KMS-11 (cell line): ENCODE measurements around the gene R3HDM4.
A peak's percentile ranks its signal among the peaks of the same experiment; 100 is the strongest.

Source experiments
- H2AFZ ChIP-seq: fragments of 200-600 bp; sonication (generic); 2 replicates; pipeline ENCODE4 v1.6.1; 2016; ENCODE audit warnings: antibody characterized with exemption, mixed run types, low read depth
- H3K27ac ChIP-seq: fragments of 200-600 bp; sonication (generic); 2 replicates; pipeline ENCODE4 v1.6.1; 2016; ENCODE audit warnings: mild to moderate bottlenecking, mixed run types
- H3K27me3 ChIP-seq: fragments of 200-600 bp; sonication (generic); 2 replicates; pipeline ENCODE4 v1.6.1; 2017; ENCODE audit warnings: mild to moderate bottlenecking, low read depth, mixed run types, moderate library complexity; ENCODE audit not compliant: insufficient read depth
- H3K36me3 ChIP-seq: fragments of 200-600 bp; sonication (generic); 2 replicates; pipeline ENCODE4 v1.6.1; 2017; ENCODE audit warnings: mild to moderate bottlenecking, mixed run types; ENCODE audit not compliant: insufficient read depth
- H3K4me1 ChIP-seq: fragments of 200-600 bp; sonication (generic); 2 replicates; pipeline ENCODE4 v1.6.1; 2016; ENCODE audit warnings: mild to moderate bottlenecking, low read depth, mixed run types; ENCODE audit not compliant: poor library complexity, severe bottlenecking
- H3K4me2 ChIP-seq: fragments of 200-600 bp; sonication (generic); 2 replicates; pipeline ENCODE4 v1.7.0; 2016; ENCODE audit warnings: mild to moderate bottlenecking, mixed run types
- H3K4me3 ChIP-seq: fragments of 200-600 bp; sonication (generic); IDR thresholded peaks from 2 replicates; pipeline ENCODE4 v1.6.1; 2017; ENCODE audit warnings: low read depth, low read length, mixed read lengths; ENCODE audit not compliant: insufficient read depth
- H3K79me2 ChIP-seq: fragments of 200-600 bp; sonication (generic); 2 replicates; pipeline ENCODE4 v1.6.1; 2016; ENCODE audit warnings: low read depth, mixed run types; ENCODE audit not compliant: insufficient read depth
- H3K9ac ChIP-seq: fragments of 200-600 bp; sonication (generic); 2 replicates; pipeline ENCODE4 v1.6.1; 2016; ENCODE audit warnings: mild to moderate bottlenecking, mixed run types
- H4K20me1 ChIP-seq: fragments of 200-600 bp; sonication (generic); 2 replicates; pipeline ENCODE4 v1.6.1; 2016; ENCODE audit warnings: mild to moderate bottlenecking, mixed run types; ENCODE audit not compliant: insufficient read depth
- TF ChIP-seq, protein P1 (sequence below): fragments of 200-600 bp; sonication (generic); conservative IDR thresholded peaks from 2 replicates; pipeline ENCODE4 v1.6.1; 2017; ENCODE audit warnings: low read depth, mild to moderate bottlenecking, antibody characterized with exemption, low read length, moderate library complexity, mixed read lengths

R3HDM4 gene

DNA sequence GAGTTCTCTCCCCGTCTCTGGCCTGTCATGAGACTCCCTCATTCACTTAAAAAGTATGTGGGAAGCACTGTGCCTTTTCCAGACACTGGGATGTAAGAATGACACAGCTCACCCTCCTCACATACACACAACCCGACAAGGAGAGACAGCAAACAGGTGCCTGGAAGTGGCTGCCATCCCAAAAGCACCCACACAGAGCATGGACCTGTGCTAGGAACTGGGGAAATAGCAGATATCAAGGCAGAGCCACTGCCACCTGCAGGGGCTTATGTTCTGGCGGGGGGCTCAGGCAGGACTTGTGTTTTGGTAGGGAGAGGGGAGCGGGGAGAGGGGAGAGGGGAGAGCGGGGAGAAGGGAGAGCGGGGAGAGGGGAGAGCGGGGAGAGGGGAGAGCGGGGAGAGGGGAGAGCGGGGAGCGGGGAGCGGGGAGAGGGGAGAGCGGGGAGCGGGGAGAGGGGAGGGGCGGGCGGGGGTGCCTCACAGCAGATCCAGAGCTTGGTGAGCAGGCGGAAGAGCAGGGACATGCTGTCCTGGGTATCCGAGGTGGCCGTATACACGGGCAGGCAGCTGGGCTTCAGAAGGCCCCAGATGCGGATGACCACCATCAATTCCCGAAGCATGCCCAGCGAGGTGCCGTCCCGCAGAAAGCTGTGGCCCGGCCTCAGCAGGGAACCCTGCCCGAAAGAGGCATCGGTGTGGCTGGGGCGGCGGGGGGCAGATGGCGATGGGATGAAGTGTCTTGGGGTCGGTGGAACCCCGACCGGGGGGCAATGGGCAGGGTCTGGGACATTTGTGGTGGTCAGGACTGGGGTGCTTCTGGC, 41.4 kb downstream of the R3HDM4 start:
- H4K20me1 ChIP-seq = no peaks in the 10 kb centered on the region
- no peaks in the 10 kb centered on the region for H3K27me3 ChIP-seq
- TF ChIP-seq, protein P1, sequence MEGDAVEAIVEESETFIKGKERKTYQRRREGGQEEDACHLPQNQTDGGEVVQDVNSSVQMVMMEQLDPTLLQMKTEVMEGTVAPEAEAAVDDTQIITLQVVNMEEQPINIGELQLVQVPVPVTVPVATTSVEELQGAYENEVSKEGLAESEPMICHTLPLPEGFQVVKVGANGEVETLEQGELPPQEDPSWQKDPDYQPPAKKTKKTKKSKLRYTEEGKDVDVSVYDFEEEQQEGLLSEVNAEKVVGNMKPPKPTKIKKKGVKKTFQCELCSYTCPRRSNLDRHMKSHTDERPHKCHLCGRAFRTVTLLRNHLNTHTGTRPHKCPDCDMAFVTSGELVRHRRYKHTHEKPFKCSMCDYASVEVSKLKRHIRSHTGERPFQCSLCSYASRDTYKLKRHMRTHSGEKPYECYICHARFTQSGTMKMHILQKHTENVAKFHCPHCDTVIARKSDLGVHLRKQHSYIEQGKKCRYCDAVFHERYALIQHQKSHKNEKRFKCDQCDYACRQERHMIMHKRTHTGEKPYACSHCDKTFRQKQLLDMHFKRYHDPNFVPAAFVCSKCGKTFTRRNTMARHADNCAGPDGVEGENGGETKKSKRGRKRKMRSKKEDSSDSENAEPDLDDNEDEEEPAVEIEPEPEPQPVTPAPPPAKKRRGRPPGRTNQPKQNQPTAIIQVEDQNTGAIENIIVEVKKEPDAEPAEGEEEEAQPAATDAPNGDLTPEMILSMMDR = no peak
- peaks cover 8% of the 10 kb centered on the region for H3K4me1 ChIP-seq
- no peak overlapping the region for H2AFZ ChIP-seq
- H3K4me2 ChIP-seq = peak overlapping the region; percentile 66; the same call in 1 of the 2 replicates
- H3K9ac ChIP-seq = no peak overlapping the region
- no peaks in the 10 kb centered on the region for H3K36me3 ChIP-seq
- H3K4me3 ChIP-seq = no peak overlapping the region
- H3K79me2 ChIP-seq = no peaks in the 10 kb centered on the region
- no peak overlapping the region for H3K27ac ChIP-seq

DNA sequence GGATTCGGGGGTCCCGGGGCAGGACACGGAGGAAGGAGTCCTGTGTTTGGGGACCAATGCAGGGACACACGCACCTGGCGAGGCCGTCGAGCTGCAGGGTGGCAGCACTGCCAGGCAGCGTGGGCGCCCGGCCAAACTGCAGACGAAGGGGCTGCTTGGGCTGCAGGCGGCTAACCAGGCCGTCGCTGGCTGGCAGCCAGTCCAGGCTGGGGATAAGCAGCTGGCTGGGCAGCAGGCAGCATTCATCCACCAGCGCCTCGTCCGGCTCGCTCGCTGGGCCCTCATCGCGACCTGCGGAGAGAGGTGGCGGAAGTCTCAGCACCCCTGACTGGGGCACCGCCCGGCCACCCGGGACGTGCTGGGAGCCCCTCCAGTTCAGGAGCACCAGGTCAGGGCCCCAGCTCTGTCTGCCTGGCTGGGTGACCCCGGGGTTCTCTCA, 42.0 kb downstream of the R3HDM4 start:
- no peak overlapping the region for H3K27ac ChIP-seq
- peaks cover 8% of the 10 kb centered on the region for H3K4me1 ChIP-seq

DNA sequence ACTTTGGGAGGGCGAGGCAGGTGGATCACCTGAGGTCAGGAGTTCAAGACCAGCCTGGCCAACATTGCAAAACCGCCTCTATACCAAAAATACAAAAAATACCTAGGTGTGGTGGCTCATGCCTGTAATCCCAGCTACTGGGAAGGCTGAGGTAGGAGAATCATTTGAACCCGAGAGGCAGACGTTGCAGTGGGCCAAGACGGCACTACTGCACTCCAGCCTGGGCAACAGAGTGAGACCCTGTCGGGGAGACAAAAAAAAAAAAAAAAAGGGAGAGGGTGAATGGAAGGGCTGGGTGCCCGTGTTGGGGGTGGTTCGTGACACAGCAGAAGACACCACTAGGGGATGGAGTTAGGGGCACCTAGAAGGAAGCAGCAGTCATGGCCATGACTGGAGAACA, 42.7 kb downstream of the R3HDM4 start:
- TF ChIP-seq, protein P1 = no peak
- H3K27me3 ChIP-seq = no peaks in the 10 kb centered on the region
- H4K20me1 ChIP-seq = no peaks in the 10 kb centered on the region

More for the DNA sequence above, 42.0 kb downstream of the R3HDM4 start:
- Histone ChIP-seq H3K27me3 (no peaks in the 10 kb centered on the region), H2AFZ (no peak overlapping the region), H3K9ac (no peak overlapping the region), H4K20me1 (no peaks in the 10 kb centered on the region), H3K4me3 (no peak overlapping the region), H3K79me2 (no peaks in the 10 kb centered on the region), H3K36me3 (no peaks in the 10 kb centered on the region), H3K4me2 (no peak overlapping the region)
- TF ChIP-seq, protein P1 = no peak

DNA sequence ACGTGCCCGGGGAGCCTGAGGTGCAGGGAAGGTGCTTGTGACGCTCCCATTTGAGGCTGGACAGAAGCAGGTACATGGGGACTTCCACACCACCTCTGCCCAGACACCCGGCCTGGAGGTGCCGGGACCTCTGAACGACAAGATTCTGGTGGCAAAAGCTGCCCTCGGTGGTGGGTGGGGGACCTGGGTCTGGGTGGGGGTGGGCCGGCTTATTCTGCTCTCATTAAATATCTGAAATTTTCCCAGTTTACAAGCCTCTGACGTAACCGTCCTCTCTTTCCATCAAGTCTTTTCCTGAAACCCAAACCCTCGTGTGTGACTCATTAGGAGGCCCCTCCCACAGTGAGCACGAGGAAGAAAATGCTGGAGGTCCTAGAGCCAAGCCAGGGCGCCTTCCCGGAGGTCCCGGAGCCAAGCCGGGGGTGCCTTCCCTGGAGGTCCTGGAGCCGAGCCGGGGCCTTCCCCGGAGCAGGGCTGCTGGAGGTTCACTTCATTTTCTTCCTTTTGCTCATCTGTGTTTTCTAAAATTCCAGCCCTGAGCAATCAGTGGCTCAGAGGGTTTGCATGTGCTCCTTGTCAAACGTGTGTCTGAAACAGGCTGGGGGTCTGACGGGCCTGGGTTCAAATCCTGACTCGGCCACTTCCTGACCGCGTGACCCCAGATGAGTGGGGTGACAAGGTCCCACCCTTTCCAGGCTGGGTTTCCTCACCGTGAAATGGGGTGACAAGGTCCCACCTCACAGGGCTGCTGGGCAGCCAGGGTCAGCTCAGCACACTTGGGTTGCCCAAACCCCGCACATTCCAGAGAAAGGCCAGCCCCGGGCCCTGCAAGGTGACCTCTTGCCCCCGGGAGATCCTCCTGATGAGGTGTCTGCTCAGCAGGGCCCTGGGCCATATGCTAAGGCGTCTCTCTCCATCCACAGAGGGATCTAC, 43.5 kb downstream of the R3HDM4 start:
- Histone ChIP-seq H3K4me1 (peaks cover 8% of the 10 kb centered on the region), H3K27ac (no peak overlapping the region), H3K36me3 (no peaks in the 10 kb centered on the region), H3K4me3 (no peak overlapping the region), H3K79me2 (no peaks in the 10 kb centered on the region), H3K27me3 (no peaks in the 10 kb centered on the region), H3K4me2 (no peak overlapping the region), H4K20me1 (no peaks in the 10 kb centered on the region), H3K9ac (no peak overlapping the region), H2AFZ (no peak overlapping the region)
- TF ChIP-seq, protein P1 = no peak

More for the DNA sequence above, 42.7 kb downstream of the R3HDM4 start:
- H3K36me3 ChIP-seq = no peaks in the 10 kb centered on the region
- H3K4me1 ChIP-seq = peaks cover 8% of the 10 kb centered on the region
- no peak overlapping the region for H2AFZ ChIP-seq
- no peak overlapping the region for H3K9ac ChIP-seq
- H3K4me3 ChIP-seq = no peak overlapping the region
- no peak overlapping the region for H3K27ac ChIP-seq
- H3K79me2 ChIP-seq = no peaks in the 10 kb centered on the region
- H3K4me2 ChIP-seq = no peak overlapping the region
